Right forelimb (tissue), 1 donor: ENCODE measurements around the gene CYP26B1.

Source experiments
- DNase-seq: peaks from one replicate; pipeline ENCODE4 v3.0.0-alpha.2; 2018

The CYP26B1 gene

GRCh38 chr2:72080286-72081145, 67.1 kb downstream of the CYP26B1 start:
- no peak for DNase-seq
